Mesothelial cell of epicardium (in vitro differentiated cells): ENCODE measurements around the gene SMOC1. TPM values are rescaled to one million over a fixed set of nuclear protein-coding genes. Genes with fewer than 3 reads are reported as not detected.

Source experiments
- DNase-seq, 2 experiments: peaks; one replicate each; pipeline ENCODE4 v3.0.0; 2021; ENCODE audit warnings: low spot score in 2 of 2; ENCODE audit not compliant: unreplicated experiment in 2 of 2
- H3K27ac Mint-ChIP-seq: 2 replicates; pipeline ENCODE4 v1.8.0; 2021; ENCODE audit warnings: mixed read lengths
- H3K27me3 Mint-ChIP-seq: 2 replicates; pipeline ENCODE4 v1.8.0; 2021; ENCODE audit warnings: low read depth, mixed read lengths
- H3K36me3 Mint-ChIP-seq: 2 replicates; pipeline ENCODE4 v1.8.0; 2021; ENCODE audit warnings: mixed read lengths
- H3K4me1 Mint-ChIP-seq: 2 replicates; pipeline ENCODE4 v1.8.0; 2021; ENCODE audit warnings: mixed read lengths
- H3K4me3 Mint-ChIP-seq: 2 replicates; pipeline ENCODE4 v1.8.0; 2021; ENCODE audit warnings: mild to moderate bottlenecking, moderate library complexity, mixed read lengths
- H3K9me3 Mint-ChIP-seq: 2 replicates; pipeline ENCODE4 v1.8.0; 2021; ENCODE audit warnings: mixed read lengths
- CTCF ChIP-seq: fragments of 200-600 bp; sonication (generic); IDR thresholded peaks from one replicate; pipeline ENCODE4 v1.5.0; 2021; ENCODE audit warnings: antibody characterized with exemption; ENCODE audit not compliant: unreplicated experiment
- total RNA-seq: library from RNA; stranded (reverse); gene quantifications from 3 replicates; pipeline ENCODE4 v1.2.1, GENCODE V29; 2021

The SMOC1 gene
- total RNA-seq, 1 donor from 2014 or later: 1.5 TPM

GRCh38 chr14:69891422-69891821 is 12.2 kb downstream of the SMOC1 start:
- Mint-ChIP-seq H3K4me1 (no peaks in the 10 kb centered on the region), H3K27ac (no peak overlapping the region), H3K4me3 (no peak overlapping the region), H3K9me3 (peaks cover 9% of the 10 kb centered on the region), H3K36me3 (no peaks in the 10 kb centered on the region), H3K27me3 (peaks cover 47% of the 10 kb centered on the region)
- no peak for DNase-seq
- no peak for TF ChIP-seq CTCF

GRCh38 chr14:69895109-69895508 is 15.9 kb downstream of the SMOC1 start:
- Mint-ChIP-seq H3K4me3 (no peak overlapping the region), H3K27me3 (peaks cover 44% of the 10 kb centered on the region), H3K9me3 (peaks cover 35% of the 10 kb centered on the region), H3K4me1 (no peaks in the 10 kb centered on the region), H3K36me3 (peaks cover 2% of the 10 kb centered on the region), H3K27ac (no peak overlapping the region)
- no peak for DNase-seq
- no peak for TF ChIP-seq CTCF

- no peak for DNase-seq
- no peak for TF ChIP-seq CTCF
- no peaks in the 10 kb centered on the region for H3K4me1 Mint-ChIP-seq
- peaks cover 35% of the 10 kb centered on the region for H3K9me3 Mint-ChIP-seq
- H3K36me3 Mint-ChIP-seq: peaks cover 2% of the 10 kb centered on the region
- H3K4me3 Mint-ChIP-seq: no peak overlapping the region
- no peak overlapping the region for H3K27ac Mint-ChIP-seq
- peaks cover 41% of the 10 kb centered on the region for H3K27me3 Mint-ChIP-seq
These were observed 16.9 kb downstream of the SMOC1 start for GRCh38 chr14:69896080-69896479.

- no peaks in the 10 kb centered on the region for H3K4me1 Mint-ChIP-seq
- no peak overlapping the region for H3K27ac Mint-ChIP-seq
- TF ChIP-seq CTCF: no peak
- peaks cover 34% of the 10 kb centered on the region for H3K27me3 Mint-ChIP-seq
- no peak for DNase-seq
- no peak overlapping the region for H3K4me3 Mint-ChIP-seq
- peaks cover 35% of the 10 kb centered on the region for H3K9me3 Mint-ChIP-seq
- H3K36me3 Mint-ChIP-seq: peaks cover 2% of the 10 kb centered on the region
These were observed 17.8 kb downstream of the SMOC1 start for GRCh38 chr14:69896972-69897371.

GRCh38 chr14:69900603-69901002 is 21.4 kb downstream of the SMOC1 start:
- peaks cover 31% of the 10 kb centered on the region for H3K9me3 Mint-ChIP-seq
- H3K27ac Mint-ChIP-seq: no peak overlapping the region
- peaks cover 2% of the 10 kb centered on the region for H3K36me3 Mint-ChIP-seq
- no peak overlapping the region for H3K4me3 Mint-ChIP-seq
- no peak for DNase-seq
- no peaks in the 10 kb centered on the region for H3K4me1 Mint-ChIP-seq
- H3K27me3 Mint-ChIP-seq: peaks cover 2% of the 10 kb centered on the region
- TF ChIP-seq CTCF: no peak
